22Rv1 (cell line): ENCODE results near the gene MBD3L3.

ENCODE experiments used
- H3K27ac ChIP-seq: fragments of 450-650 bp; 2 replicates; pipeline ENCODE4 v1.5.1; 2017
- ZFX ChIP-seq: fragments of 450-650 bp; IDR thresholded peaks from 2 replicates; pipeline ENCODE4 v1.6.1; 2017; ENCODE audit warnings: antibody characterized with exemption, borderline replicate concordance
- TF ChIP-seq, protein P1 (sequence below): fragments of 450-650 bp; IDR thresholded peaks from 2 replicates; pipeline ENCODE4 v1.5.1; 2017; ENCODE audit warnings: mild to moderate bottlenecking

Gene MBD3L3

DNA sequence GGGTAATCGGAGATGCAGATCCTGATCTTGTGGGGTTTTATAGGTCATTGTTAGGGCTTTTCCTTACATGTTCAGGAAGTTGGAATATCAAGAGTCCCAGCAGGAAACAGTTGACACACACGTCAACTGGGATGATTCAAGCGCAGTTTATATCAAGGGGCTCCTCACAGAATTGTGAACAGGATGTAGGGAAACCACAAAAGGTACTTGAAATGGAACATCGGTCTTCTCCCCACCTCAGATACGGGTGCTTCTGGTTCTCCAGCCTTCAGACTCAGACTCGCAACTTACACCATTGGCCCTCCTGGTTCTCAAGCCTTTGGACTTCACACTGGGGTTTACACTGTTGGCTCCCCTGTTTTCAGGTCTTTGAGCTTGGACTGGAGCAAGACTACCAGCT is 30.5 kb upstream of the MBD3L3 start:
- TF ChIP-seq ZFX, result no peak
- TF ChIP-seq, protein P1, sequence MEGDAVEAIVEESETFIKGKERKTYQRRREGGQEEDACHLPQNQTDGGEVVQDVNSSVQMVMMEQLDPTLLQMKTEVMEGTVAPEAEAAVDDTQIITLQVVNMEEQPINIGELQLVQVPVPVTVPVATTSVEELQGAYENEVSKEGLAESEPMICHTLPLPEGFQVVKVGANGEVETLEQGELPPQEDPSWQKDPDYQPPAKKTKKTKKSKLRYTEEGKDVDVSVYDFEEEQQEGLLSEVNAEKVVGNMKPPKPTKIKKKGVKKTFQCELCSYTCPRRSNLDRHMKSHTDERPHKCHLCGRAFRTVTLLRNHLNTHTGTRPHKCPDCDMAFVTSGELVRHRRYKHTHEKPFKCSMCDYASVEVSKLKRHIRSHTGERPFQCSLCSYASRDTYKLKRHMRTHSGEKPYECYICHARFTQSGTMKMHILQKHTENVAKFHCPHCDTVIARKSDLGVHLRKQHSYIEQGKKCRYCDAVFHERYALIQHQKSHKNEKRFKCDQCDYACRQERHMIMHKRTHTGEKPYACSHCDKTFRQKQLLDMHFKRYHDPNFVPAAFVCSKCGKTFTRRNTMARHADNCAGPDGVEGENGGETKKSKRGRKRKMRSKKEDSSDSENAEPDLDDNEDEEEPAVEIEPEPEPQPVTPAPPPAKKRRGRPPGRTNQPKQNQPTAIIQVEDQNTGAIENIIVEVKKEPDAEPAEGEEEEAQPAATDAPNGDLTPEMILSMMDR, result no peak
- H3K27ac ChIP-seq, result no peak overlapping the region

GRCh38 chr19:7083076-7083956 is 24.8 kb upstream of the MBD3L3 start:
- TF ChIP-seq, protein P1, result no peak
- TF ChIP-seq ZFX, result no peak
- no peak overlapping the region for H3K27ac ChIP-seq

GRCh38 chr19:7078008-7078407 is 19.5 kb upstream of the MBD3L3 start:
- no peak overlapping the region for H3K27ac ChIP-seq
- TF ChIP-seq, protein P1, result no peak
- TF ChIP-seq ZFX, result no peak

DNA sequence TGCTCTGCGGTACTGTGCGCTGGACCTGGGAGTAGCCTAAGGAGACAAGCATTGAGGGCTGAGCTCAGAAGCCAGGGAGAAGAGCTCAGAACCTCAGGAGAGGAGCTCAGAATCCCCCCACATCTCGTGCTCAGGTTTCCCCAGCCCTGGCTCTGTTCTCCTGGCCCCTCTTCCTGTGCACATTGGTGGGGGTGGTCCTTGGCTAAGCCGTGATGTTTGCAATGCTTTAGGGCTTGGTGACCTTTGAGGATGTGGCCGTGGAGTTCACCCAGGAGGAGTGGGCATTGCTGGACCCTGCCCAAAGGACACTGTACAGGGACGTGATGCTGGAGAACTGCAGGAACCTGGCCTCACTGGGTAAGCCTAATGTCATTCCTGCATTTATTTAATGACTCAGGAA is 17.7 kb upstream of the MBD3L3 start:
- TF ChIP-seq ZFX, result no peak
- TF ChIP-seq, protein P1, result no peak
- H3K27ac ChIP-seq, result no peak overlapping the region

DNA sequence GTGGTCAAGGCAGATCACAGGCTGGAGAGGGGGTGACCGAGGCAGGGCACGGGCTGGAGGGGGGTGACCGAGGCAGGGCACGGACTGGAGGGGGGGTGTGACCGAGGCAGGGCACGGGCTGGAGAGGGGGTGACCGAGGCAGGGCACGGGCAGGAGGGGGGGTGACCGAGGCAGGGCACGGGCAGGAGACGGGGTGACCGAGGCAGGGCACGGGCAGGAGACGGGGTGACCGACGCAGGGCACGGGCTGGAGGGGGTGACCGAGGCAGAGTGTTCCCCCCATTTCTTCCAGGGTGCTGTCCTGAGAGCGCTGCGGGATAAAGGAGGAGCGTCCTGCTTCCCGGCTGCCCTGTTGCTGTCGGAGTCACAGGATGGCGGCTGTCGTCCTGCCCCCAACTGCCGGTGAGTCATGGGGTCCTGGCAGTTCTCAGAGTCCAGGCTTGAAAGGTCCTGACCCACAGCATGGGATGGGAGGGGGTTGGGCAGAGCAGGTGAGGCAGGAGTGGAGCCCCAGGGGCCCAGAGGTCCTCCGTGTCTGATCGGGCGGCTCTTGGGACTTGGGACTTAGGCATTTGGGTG is 16.3 kb upstream of the MBD3L3 start:
- no peak overlapping the region for H3K27ac ChIP-seq
- TF ChIP-seq ZFX, result no peak
- TF ChIP-seq, protein P1, result no peak

GRCh38 chr19:7072541-7072940 is 14.1 kb upstream of the MBD3L3 start:
- H3K27ac ChIP-seq, result no peak overlapping the region
- no peak for TF ChIP-seq ZFX
- TF ChIP-seq, protein P1, result no peak

GRCh38 chr19:7069904-7070226 is 11.4 kb upstream of the MBD3L3 start:
- peak overlapping the region; percentile 82 for H3K27ac ChIP-seq
- TF ChIP-seq, protein P1, result no peak
- no peak for TF ChIP-seq ZFX
